ENCODE measurements around the gene CHAF1A.

Gene CHAF1A

DNA sequence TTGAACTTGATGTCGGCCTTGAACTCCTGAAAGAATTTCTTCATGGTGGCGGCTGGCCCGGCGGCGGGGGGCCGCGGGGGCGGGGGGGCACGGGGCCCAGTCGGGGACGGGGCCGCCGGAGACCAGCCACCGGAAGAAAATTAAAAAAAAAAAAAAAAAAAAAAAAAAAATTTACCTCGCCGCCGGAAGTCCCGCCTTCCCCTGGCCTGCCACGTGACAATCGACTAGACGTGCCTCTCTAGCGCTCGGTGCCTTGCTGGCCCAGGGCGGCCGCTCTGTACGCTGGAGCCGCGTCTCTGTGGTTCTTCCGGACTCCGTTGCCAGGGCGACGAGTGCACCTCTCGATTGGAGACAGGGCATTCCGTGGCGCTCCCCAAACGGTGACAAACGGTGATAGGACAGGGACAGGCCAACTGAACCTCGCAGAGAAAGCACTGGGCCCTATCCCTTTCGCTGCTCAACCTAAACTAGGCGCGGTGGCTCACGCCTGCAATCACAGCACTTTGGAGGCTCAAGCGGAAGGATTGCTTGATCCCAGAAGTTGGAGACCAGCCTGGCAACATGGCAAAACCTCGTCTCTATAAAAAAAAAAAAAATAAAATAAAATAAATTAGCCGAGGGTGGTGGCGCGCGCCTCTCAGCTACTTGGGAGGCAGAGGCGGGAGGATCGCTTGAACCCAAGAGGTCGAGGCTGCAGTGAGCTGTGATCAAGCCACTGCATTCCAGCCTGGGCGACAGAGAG, 55.4 kb downstream of the CHAF1A start, which contains the start of gene UBXN6:
Gene UBXN6, minus strand, starts transcription at position 141 of the 742 bp plus-strand sequence. Its CDS starts 97 bp downstream, at position 44.
- DNase-seq: peak; percentile 48 to 99 (median 90)

DNA sequence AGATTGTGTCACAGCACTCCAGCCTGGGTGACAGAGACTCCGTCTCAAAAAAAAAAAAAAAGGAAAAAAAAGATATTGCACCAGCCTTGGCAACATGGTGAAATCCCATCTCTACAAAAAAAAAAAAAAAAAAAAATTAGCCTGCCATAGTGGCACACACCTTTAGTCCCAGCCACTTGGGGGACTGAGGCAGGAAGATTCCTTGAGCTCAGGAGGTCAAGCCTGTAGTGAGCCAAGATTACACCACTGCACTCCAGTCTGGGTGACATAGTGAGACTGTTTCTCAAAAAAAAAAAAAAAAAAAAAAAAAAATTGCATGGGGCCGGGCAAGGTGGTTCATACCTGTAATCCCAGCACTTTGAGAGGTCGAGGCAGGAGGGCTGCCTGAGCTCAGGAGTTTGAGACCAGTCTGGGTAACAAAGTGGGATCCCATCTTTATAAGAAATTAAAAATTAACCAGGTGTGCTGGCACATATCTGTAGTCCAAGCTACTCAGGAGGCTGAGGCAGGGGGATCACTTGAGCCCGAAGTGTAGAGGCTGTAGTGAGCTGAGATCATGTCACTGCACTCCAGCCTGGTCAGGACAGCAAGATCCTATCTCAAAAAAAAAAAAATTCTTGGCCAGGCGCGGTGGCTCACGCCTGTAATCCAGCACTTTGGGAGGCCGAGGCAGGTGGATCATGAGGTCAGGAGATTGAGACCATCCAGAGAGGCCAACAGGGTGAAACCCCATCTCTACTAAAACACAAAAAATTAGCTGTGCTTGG, 62.6 kb downstream of the CHAF1A start:
- DNase-seq: no peak

DNA sequence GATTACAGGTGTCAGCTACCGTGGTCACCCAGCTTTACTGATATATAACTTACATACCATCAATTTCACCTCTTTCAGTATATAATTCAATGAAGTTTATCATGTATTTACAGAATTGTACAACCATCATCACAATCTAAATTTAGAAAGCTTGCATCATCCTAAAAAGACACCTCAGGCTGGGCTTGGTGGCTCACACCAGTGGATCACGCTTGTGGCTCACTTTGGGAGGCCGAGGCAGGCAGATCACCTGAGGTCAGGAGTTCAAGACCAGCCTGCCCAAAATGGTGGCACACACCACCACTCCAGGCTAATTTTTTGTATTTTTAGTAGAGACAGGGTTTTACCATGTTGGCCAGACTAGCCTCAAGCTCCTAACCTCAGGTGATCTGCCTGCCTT, 65.4 kb downstream of the CHAF1A start:
- DNase-seq: no peak

DNA sequence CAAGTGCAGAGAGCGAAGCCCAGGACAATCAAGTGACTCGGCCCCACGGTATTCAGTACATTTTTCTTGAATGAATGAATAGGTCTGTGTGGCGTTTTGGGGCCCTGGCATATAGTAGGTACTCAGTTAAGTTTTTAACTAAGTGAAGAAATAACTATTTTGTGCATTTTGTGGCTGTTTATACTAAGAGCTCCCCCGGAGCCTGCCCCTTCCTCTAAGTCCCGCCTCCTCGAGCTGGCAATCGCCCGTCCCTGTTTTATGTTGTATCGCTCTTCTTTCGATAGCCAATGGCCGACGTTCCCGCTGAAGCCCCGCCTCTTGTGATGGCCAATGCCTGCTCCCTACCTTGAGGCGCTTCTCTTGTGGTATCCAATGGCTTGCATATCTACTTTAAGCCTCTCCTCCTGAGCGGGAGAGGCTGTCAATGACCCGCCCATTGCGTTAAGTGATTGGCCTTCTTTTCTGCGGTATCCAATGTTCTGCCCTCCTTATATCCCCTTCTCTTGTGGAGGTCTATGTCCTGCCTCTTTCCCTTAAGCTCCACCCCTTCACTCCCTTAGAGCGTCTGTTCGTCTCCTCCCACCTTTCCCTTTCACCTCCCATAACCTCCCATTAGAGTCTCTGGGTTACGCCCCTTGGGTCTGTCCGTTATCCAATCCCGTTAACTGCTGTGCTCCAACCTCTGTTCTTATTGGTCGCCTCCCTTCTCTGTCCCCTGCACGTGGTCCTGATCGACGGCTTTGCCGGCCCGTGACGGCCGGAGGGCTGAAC, 69.1 kb downstream of the CHAF1A start:
- peak; percentile 85 to 100 (median 98) for DNase-seq

DNA sequence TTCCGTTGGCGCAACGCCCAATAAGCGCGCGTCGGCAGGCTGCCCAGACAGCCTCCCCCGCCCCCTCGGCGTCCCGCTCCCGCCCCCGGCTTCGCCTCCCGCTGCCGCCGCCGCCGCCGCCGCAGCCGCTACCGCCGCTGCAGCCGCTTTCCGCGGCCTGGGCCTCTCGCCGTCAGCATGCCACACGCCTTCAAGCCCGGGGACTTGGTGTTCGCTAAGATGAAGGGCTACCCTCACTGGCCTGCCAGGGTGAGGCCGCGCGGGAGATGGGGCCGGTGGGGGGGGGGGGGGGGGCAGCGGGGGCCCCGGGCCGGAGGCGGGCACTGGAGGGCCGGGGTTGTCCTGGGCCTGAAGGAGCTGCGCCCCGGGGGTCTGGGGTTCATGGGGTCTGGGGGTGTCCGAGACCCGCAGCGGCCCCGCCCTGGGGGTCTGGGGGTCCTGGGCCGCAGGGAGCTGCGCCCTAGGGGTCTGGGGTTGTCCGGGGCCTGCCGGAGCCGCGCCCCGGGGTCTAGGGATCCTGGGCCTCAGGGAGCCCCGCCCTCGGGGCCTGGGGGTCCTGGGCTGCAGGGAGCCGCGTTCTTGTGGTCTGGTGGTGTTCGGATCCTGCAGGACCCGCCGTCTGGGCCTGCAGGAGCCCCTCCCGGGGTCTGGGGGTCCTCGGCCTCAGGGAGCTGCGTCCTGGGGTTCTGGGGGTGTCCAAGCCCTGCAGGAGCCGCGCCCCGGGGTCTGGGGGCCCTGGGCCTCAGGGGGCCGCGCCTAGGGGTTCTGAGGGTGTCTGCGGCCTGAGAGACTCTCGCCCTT, 69.9 kb downstream of the CHAF1A start, which contains the start of gene HDGFL2:
Gene HDGFL2, plus strand, starts transcription at position 124 of the 801 bp plus-strand sequence. Its CDS starts 54 bp downstream, at position 178.
- peak in 1 of 14 donors; percentile 41 for DNase-seq

DNA sequence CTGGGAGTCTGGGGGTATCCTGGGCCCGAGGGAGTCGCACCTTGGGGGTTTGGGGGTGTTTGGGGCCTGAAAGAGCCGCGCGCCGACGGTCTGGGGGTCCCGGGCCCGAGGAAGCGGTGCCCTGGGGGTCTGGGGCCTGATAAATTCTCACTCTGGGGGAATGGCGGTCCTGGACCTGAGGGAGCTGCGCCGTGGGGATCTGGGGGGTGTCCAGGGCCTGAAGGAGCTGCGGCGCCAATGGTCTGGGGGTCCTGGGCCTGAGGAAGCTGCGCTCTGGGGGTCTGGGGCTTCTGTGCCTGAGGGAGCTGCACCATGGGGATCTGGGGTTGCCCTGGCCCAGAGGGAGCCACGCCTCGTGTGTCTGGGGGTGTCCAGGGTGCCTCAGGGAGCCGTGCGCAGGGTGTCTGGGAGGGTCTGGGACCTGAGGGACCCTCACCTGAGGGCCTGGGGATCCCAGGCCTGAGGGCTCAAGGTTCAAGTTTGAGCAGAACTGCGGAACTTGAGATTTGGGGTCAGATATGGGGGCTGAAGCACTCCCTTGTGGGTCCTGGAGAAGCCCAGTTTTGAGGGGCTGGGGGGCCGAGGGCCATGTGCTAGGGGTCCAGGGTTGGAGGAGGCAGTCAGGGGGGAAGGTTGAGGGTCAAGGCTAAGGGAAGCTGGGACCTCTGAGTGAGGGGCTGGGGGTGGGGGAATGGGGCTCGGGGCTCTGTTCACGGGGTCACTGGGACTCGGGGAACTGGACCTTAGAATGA, 70.7 kb downstream of the CHAF1A start:
- DNase-seq: no peak

DNA sequence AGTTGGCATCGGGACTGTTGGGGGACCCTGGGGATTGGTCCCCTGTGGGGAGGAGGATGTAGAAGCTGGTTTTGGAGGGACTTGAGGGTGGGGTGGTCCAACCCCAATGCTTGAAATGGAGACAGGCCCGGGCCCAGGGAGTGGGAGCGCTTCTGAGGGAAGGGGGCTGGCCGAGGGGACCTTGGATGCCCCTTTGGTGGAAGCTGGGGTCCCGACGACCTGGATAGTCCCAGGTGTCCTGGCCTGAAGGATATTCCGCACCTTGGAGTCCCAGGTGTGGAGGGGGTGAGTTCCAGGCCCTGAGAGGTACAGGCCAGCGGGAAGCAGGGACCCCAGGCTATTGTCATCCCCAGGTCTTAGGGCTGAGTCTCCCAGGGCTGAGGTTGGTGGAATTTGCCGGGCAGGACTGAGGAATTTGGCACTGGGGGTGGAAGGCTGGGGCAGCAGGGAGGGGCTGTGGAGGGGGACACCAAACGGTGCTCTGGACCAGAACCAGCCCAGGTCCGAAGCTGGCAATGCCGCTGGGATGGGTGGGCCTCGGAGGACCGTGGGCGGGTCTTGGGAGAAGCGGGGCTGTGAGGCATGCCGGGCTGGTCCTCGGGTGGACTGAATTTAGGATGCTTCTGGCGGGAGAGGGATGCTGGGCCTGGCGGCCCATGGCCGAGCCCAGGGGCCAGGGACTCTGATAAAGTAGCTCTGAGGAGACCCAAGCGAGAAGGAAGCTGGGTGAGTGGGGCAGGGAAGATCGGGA, 71.5 kb downstream of the CHAF1A start:
- DNase-seq: no peak

DNA sequence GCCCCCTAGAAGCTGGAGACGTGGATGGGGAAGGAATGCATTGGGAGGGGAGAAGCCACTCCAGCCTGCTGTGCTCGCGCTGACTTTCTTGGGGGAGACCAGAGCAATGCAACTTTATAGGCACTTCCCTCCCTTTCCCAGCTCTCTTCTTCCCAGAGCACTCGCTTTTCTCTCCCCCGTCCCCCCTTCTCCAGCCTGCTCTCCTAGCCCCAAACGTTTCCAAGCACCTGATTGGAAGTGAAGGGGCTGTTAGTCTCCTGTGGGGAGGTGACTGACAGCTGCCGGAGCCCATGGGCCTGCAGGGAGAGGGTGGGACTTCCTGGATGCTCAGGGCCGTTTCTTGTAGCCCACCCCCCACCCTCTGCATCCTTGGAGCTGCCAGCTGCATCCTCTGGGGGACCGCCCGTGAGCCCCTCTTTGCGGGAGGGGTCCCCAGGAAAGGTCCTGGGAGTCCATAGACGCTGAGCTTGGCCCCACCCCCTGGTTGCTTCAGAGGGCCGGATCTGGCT, 72.1 kb downstream of the CHAF1A start:
- DNase-seq: peak in 8 of 14 donors; percentile 3 to 82 (median 19)

DNA sequence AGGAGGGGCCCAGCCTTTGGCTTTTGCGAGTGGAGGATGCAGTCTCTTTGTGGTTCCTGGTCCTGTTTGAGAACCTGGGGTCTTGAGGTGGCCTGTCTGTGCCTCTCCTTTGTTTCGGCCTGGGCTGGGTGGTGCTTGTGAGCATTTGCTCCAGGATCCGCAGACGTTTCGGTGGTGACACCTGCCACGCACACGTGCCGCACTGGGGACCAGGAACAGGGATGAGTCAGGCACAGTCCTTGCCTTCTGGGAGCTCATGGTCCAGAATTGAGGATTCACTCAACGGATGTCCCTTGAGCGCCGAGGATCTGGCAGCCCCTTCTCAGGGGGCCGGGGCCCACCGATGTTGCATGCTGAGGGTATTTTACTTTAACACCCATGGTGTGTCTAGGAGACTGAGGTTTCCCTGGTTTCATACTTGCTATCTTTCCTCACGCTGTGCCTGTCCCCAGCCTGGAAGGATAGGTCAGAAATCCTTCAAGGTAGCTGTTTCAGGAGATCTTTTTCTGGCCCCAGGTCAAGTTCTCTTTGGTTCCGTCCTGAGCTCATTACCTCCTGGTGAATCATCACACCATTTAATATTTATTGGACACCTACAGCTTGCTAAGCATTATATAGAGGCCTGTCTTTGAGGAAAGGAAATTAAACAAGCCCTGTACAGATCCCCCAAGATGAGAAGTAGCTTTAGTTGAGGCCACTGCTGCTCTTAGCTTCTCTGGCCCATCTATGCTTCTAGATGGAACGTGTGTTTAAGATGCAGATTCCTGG, 74.8 kb downstream of the CHAF1A start:
- no peak for DNase-seq

DNA sequence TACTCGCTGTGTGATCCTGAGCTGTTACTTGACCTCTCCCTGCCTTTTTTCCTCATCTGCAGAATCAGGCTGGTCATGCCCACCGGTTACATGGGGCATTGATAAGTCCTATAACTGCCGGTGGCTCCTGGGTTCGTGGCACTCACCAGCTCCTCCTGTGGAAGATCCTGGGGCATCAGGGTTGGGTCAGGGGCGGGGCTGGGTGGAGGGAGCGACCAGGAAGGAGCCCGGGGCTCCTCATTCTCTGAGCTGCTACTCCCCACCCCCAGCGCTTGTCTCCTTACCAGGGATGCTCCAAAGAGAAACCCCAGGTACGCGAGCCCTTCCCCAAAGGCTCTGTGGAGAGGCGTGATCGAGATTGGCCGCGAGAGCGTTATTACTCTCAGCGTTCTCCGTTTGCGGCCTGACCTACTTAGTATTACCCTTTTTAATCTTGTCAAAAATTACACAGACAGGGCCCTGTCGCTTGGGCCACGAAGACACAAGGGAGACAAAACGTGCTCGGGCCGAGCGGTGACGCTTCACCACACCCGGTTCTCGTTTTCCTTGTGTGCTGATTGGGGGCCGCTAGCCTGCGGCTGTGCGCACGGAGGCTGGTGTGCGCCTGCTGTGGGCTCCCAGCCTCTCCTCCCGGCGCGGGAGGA, 80.4 kb downstream of the CHAF1A start:
- DNase-seq: no peak

DNA sequence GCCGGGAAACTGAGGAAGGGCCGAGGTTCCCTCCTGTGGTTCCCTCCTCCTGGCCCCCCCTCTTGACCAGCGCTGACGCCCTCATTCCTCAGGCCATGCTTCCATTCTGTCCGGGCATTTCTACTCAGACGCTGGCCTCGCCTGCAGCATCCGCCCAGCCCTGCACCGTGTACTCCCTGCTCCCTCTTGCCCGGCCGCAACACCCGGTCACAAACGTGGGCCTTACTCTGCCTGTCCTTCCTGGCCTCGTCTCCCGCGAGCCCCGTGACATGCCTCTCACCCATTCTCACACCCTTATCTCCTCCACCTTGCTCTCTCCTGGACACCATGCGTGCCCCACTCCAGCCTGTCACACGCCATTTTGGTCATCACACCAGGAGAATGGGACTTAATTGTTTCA, 80.9 kb downstream of the CHAF1A start:
- no peak for DNase-seq

DNA sequence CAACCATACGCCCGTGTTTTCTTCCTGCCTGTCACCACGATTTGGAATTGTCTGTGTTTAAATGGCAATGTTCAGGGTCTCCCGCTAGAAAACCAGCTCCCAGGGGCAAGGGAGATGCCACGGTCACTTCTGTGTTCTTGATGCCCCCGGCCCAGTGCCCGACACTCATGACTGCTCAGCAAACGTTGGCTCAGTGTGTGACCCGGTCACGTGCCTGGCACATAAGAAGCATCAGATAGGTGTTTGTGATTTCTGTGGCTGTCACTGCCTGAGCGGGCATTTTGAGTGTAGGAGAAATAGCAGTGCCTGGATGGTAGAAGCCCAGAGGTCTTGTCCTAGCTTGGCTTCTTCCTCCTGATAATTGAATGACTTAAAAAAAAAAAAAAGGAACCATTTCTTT, 85.1 kb downstream of the CHAF1A start:
- DNase-seq: no peak

DNA sequence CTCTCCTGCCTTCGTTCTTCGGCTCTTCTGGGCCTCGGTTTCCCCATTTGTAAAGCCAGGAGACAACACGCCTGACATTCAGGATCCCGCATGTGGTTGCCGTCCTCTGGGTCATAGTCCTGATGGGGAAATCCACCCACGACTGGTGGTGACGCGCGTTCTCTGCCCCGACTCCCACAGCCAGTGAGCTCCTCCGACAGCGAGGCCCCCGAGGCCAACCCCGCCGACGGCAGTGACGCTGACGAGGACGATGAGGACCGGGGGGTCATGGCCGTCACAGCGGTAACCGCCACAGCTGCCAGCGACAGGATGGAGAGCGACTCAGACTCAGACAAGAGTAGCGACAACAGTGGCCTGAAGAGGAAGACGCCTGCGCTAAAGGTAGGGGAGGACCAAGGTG, 86.1 kb downstream of the CHAF1A start:
- DNase-seq: no peak

DNA sequence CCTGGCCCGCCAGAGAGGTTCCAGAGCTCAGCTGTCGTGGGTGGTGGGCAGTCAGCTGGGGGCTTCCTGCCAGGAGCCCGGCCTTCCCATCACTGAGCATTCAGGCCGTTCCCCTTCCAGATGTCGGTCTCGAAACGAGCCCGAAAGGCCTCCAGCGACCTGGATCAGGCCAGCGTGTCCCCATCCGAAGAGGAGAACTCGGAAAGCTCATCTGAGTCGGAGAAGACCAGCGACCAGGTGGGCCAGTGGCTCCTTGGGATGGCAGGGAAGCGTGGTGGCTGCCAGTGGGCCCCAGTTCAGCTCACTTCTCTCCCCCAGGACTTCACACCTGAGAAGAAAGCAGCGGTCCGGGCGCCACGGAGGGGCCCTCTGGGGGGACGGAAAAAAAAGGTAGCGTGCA, 89.0 kb downstream of the CHAF1A start:
- DNase-seq: no peak

DNA sequence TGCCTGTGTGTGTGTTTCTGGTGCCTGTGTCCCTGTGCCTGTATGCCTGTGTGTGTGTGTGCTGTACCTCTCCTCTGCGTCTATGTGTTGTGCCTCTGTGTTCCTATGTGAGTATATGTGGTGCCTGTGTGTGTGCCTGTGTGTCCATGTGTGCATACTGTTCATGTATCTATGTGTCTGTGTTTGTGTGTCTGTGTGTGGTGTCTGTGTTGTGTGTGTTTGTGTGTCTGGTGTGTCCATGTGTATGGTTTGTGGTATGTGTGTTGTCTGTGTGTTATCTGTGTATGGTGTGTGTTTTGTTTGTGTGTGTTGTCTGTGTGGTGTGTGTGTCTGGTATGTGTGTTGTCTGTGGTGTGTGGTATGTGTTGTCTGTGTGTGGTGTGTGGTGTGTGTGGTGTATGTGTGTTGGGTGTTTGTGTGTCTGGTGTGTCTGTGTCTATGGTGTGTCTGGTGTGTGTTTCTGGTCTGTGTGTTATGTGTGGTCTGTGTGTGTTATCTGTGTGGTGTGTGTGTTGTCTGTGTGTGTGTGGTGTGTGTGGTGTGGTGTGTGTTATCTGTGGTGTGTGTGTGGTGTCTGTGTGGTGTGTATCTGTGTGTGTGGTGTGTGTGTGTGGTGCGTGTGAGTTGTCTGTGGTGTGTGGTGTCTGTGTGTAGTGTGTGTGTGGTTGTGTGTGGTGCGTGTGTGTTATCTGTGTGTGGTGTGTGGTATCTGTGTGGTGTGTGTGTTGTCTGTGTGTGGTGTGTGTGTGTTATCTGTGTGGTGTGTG, 90.1 kb downstream of the CHAF1A start:
- DNase-seq: no peak
